IPS-18c (cell line): ENCODE results near the gene KLHL29.

ENCODE experiments used
- H3K4me3 ChIP-seq: 2 replicates; pipeline ENCODE4 v1.7.0; 2013; ENCODE audit warnings: low read depth, mild to moderate bottlenecking, low read length, moderate library complexity; ENCODE audit not compliant: insufficient read depth
- H3K9me3 ChIP-seq: one replicate; pipeline ENCODE4 v1.6.1; 2013; ENCODE audit warnings: mild to moderate bottlenecking, low read length, moderate library complexity; ENCODE audit not compliant: control insufficient read depth, insufficient read depth

Gene KLHL29

GRCh38 chr2:23425338-23425871, 40.4 kb downstream of the KLHL29 start:
- H3K4me3 ChIP-seq: no peak overlapping the region

GRCh38 chr2:23425885-23426262, 40.9 kb downstream of the KLHL29 start:
- H3K9me3 ChIP-seq: no peaks in the 10 kb centered on the region
- H3K4me3 ChIP-seq: no peak overlapping the region

More at GRCh38 chr2:23425338-23425871, 40.4 kb downstream of the KLHL29 start:
- no peaks in the 10 kb centered on the region for H3K9me3 ChIP-seq

- Histone ChIP-seq H3K9me3 (no peaks in the 10 kb centered on the region), H3K4me3 (no peak overlapping the region)
Measured at GRCh38 chr2:23426263-23426905, 41.4 kb downstream of the KLHL29 start.

GRCh38 chr2:23427350-23427749, 42.4 kb downstream of the KLHL29 start:
- no peaks in the 10 kb centered on the region for H3K9me3 ChIP-seq
- no peak overlapping the region for H3K4me3 ChIP-seq

- H3K4me3 ChIP-seq: no peak overlapping the region
- no peaks in the 10 kb centered on the region for H3K9me3 ChIP-seq
Measured at GRCh38 chr2:23427976-23428375, 43.0 kb downstream of the KLHL29 start.

- Histone ChIP-seq H3K9me3 (no peaks in the 10 kb centered on the region), H3K4me3 (no peak overlapping the region)
Measured at GRCh38 chr2:23429036-23429435, 44.1 kb downstream of the KLHL29 start.

- Histone ChIP-seq H3K4me3 (no peak overlapping the region), H3K9me3 (no peaks in the 10 kb centered on the region)
Measured at GRCh38 chr2:23430263-23430662, 45.3 kb downstream of the KLHL29 start.

GRCh38 chr2:23432531-23432930, 47.6 kb downstream of the KLHL29 start:
- Histone ChIP-seq H3K9me3 (no peaks in the 10 kb centered on the region), H3K4me3 (no peak overlapping the region)

GRCh38 chr2:23433282-23433681, 48.3 kb downstream of the KLHL29 start:
- Histone ChIP-seq H3K9me3 (no peaks in the 10 kb centered on the region), H3K4me3 (no peak overlapping the region)

GRCh38 chr2:23434721-23435121, 49.7 kb downstream of the KLHL29 start:
- no peak overlapping the region for H3K4me3 ChIP-seq
- no peaks in the 10 kb centered on the region for H3K9me3 ChIP-seq

GRCh38 chr2:23435250-23436035, 50.5 kb downstream of the KLHL29 start:
- Histone ChIP-seq H3K4me3 (no peak overlapping the region), H3K9me3 (no peaks in the 10 kb centered on the region)

- no peak overlapping the region for H3K4me3 ChIP-seq
- no peaks in the 10 kb centered on the region for H3K9me3 ChIP-seq
Measured at GRCh38 chr2:23436346-23437098, 51.5 kb downstream of the KLHL29 start.

GRCh38 chr2:23441414-23441813, 56.4 kb downstream of the KLHL29 start:
- no peaks in the 10 kb centered on the region for H3K9me3 ChIP-seq
- H3K4me3 ChIP-seq: no peak overlapping the region

GRCh38 chr2:23445450-23445868, 60.5 kb downstream of the KLHL29 start:
- no peaks in the 10 kb centered on the region for H3K9me3 ChIP-seq
- no peak overlapping the region for H3K4me3 ChIP-seq

- no peaks in the 10 kb centered on the region for H3K9me3 ChIP-seq
- no peak overlapping the region for H3K4me3 ChIP-seq
Measured at GRCh38 chr2:23446916-23447315, 61.9 kb downstream of the KLHL29 start.

- Histone ChIP-seq H3K9me3 (no peaks in the 10 kb centered on the region), H3K4me3 (no peak overlapping the region)
Measured at GRCh38 chr2:23447405-23447804, 62.4 kb downstream of the KLHL29 start.

- Histone ChIP-seq H3K4me3 (no peak overlapping the region), H3K9me3 (no peaks in the 10 kb centered on the region)
Measured at GRCh38 chr2:23448906-23449305, 63.9 kb downstream of the KLHL29 start.

- Histone ChIP-seq H3K4me3 (no peak overlapping the region), H3K9me3 (no peaks in the 10 kb centered on the region)
Measured at GRCh38 chr2:23449413-23449812, 64.4 kb downstream of the KLHL29 start.
